ENCODE results near the gene ETV7.
"Not testable (repeated sequence)": the region's sequence is repeated elsewhere in the genome, so short reads cannot be mapped to it uniquely, and the experiment has no call there.

The ETV7 gene

DNA sequence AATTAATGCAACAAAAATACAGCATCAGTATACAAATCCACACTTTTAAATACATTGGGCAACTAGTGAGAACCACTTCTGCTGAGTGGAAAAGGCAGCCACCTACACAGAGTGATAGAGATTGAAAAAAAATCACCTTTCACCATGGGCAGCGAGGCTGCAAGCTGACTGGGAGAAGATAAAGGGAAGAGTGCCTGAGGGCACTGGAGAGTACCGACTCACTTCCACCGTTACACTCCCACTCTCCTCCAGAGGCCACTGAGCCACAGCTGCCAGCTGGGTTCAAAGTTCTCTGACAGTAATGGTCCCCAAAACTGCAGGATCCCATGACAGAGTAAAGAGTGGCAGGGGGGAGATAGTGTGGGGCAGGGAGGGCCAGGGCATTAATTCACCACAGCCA, 31.1 kb upstream of the ETV7 start:
- Histone ChIP-seq H3K4me1 (ENCODE audit: control insufficient read depth, insufficient read depth, low read length, poor library complexity, severe bottlenecking) (peaks cover 8% of the 10 kb centered on the region), H3K27ac (ENCODE audit: low read depth, low read length, severe bottlenecking) (no peak overlapping the region), H3K36me3 (ENCODE audit: control insufficient read depth, insufficient read depth, low read length) (no peaks in the 10 kb centered on the region), H3K4me3 (ENCODE audit: extremely low read depth, insufficient read depth, low read length, poor library complexity, severe bottlenecking) (no peak overlapping the region), H3K9me3 (ENCODE audit: control insufficient read depth, low read length) (no peaks in the 10 kb centered on the region)
- 60% methylated on average over 1 of the region's 3 CpGs; no CpG with 5 or more reads in 1 of the 2 experiments for WGBS, 2 experiments (ENCODE audit: insufficient coverage in 2 of 2)

DNA sequence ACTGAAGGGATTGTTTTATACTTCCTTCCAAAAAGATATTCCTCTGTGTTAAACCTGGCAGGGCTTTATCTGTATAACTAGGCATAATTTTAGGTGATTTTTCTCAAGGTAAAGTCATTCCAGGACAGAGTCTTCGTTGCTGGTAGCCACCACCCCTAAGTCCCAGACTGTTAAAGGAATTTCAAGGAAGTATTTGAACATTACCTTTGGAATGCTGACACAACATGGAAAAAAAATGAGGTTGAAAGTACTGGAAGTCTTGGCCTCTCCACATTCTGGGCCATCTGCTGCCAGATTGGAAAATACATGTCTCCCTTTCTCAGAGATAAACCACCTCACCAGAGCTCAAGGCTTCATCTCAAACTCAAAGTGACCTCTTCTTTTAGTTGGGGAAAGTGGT, 27.0 kb upstream of the ETV7 start:
- Histone ChIP-seq H3K27ac (ENCODE audit: low read depth, low read length, severe bottlenecking) (no peak overlapping the region), H3K4me3 (ENCODE audit: extremely low read depth, insufficient read depth, low read length, poor library complexity, severe bottlenecking) (no peak overlapping the region), H3K9me3 (ENCODE audit: control insufficient read depth, low read length) (no peaks in the 10 kb centered on the region), H3K4me1 (ENCODE audit: control insufficient read depth, insufficient read depth, low read length, poor library complexity, severe bottlenecking) (peaks cover 4% of the 10 kb centered on the region), H3K36me3 (ENCODE audit: control insufficient read depth, insufficient read depth, low read length) (no peaks in the 10 kb centered on the region)
- 67% methylated on average over 1 of the region's 1 CpG; no CpG with 5 or more reads in 1 of the 2 experiments for WGBS, 2 experiments (ENCODE audit: insufficient coverage in 2 of 2)

DNA sequence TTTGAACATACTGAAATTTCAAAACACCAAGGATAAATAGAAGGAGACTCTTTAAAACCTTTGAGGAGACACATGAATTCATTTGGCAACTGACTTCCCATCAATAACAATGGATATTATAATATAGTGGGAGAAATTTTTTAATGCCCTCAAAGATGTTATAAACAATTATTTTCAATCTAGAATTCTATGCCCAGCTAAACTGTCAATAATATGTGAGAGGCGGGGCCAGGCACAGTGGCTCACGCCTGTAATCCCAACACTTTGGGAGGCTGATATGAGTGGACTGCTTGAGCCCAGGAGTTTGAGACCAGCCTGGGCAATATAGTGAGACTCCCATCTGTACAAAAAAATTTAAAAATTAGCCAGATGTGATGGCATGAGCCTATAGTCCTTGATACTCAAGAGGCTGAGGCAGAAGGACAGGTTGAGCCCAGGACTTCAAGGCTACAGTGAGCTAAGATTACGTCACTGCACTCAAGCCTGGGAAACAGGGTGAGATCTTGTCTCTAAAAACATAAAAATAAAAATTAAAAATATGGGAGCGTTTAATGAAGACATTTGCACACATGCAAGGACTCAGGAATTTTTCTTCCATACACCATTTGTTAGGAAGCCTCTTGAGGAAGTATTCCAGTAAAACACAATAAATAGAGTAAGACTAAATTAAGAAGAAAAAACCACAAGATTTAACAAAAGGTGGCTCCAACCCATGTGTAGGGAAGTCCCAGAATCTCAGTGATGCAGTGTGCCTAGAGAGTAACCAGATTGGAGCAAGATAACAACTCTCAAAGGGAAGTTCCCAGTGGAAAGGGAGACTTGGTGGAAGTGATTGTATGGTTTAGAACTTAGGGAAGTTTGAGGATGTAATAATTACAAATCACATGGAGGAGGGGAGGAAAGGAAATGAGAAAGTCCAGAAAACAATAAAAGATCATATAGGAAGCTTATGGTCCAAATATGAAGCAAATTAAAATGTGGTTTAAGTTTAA, 26.3 kb upstream of the ETV7 start:
- Histone ChIP-seq H3K27ac (ENCODE audit: low read depth, low read length, severe bottlenecking) (no peak overlapping the region), H3K36me3 (ENCODE audit: control insufficient read depth, insufficient read depth, low read length) (no peaks in the 10 kb centered on the region), H3K4me1 (ENCODE audit: control insufficient read depth, insufficient read depth, low read length, poor library complexity, severe bottlenecking) (peaks cover 4% of the 10 kb centered on the region), H3K4me3 (ENCODE audit: extremely low read depth, insufficient read depth, low read length, poor library complexity, severe bottlenecking) (no peak overlapping the region), H3K9me3 (ENCODE audit: control insufficient read depth, low read length) (no peaks in the 10 kb centered on the region)
- WGBS, 2 experiments (ENCODE audit: insufficient coverage in 2 of 2): 93% methylated on average over 2 of the region's 4 CpGs; no CpG with 5 or more reads in 1 of the 2 experiments

DNA sequence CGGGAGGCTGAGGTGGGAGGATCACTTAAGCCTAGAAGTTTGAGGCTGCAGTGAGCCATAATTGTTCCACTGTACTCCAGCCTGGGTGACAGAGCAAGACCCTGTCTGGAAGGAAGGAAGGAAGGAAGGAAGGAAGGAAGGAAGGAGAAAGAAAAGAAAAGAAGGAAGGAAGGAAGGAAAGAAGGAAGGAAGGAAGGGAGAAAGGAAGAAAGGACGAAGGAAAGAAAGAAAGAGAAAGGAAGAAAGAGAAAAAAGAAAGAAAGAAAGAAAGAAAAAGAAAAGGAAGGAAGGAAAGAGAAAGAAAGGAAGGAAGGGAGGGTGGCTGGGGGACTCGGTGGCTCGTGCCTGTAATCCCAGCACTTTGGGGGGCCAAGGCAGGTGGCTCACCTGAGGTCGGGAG, 22.2 kb upstream of the ETV7 start:
- not testable (repeated sequence) for H3K27ac ChIP-seq (ENCODE audit: low read depth, low read length, severe bottlenecking); H3K4me3 ChIP-seq (ENCODE audit: extremely low read depth, insufficient read depth, low read length, poor library complexity, severe bottlenecking); H3K36me3 ChIP-seq (ENCODE audit: control insufficient read depth, insufficient read depth, low read length); H3K4me1 ChIP-seq (ENCODE audit: control insufficient read depth, insufficient read depth, low read length, poor library complexity, severe bottlenecking); H3K9me3 ChIP-seq (ENCODE audit: control insufficient read depth, low read length)
- 79 to 85% methylated on average over 4 to 5 of the region's 5 CpGs for WGBS, 2 experiments (ENCODE audit: insufficient coverage in 2 of 2)

DNA sequence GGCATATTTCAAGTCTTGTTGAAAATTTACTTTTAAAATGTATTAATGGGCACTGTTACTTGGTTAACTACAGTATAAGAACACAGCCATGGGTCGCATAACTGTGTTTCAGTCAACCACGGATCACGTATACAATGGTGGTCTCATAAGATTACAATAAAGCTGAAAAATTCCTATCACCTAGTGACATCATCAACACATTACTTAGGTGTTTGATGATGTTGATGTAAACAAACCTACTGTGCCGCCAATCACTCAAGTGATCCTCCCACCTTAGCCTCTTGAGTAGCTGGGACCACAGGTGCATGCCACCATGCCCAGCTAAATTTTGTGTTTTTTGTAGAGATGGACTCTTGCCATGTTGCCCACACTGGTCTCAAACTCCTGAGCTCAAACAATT, 16.7 kb upstream of the ETV7 start:
- H3K4me1 ChIP-seq (ENCODE audit: control insufficient read depth, insufficient read depth, low read length, poor library complexity, severe bottlenecking): peaks cover 4% of the 10 kb centered on the region
- no peaks in the 10 kb centered on the region for H3K36me3 ChIP-seq (ENCODE audit: control insufficient read depth, insufficient read depth, low read length)
- H3K4me3 ChIP-seq (ENCODE audit: extremely low read depth, insufficient read depth, low read length, poor library complexity, severe bottlenecking): no peak overlapping the region
- 93% methylated on average over 3 of the region's 4 CpGs; no CpG with 5 or more reads in 1 of the 2 experiments for WGBS, 2 experiments (ENCODE audit: insufficient coverage in 2 of 2)
- H3K9me3 ChIP-seq (ENCODE audit: control insufficient read depth, low read length): no peaks in the 10 kb centered on the region
- H3K27ac ChIP-seq (ENCODE audit: low read depth, low read length, severe bottlenecking): no peak overlapping the region

DNA sequence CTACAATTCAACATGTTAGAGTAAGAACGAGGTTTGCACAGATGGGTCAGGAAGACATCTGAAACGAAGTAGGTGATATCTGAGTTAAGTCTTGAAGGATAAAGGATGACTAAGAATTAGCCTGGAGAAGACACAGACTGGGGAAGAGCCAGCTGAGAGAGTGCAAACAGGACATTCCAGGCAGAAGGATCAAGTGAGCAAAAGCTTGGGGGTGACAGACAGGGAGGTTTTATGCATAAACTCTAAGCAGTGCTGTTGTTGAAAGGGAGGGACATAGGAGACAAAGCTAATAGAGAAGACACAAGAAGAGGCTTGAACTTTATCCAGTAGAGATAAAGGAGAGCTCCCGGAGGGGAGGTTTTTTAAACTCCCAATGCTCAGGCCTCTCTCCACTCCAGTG, 15.0 kb upstream of the ETV7 start:
- no peaks in the 10 kb centered on the region for H3K9me3 ChIP-seq (ENCODE audit: control insufficient read depth, low read length)
- WGBS, 2 experiments (ENCODE audit: insufficient coverage in 2 of 2): 83 to 92% methylated on average over 2 to 3 of the region's 3 CpGs
- H3K4me3 ChIP-seq (ENCODE audit: extremely low read depth, insufficient read depth, low read length, poor library complexity, severe bottlenecking): no peak overlapping the region

DNA sequence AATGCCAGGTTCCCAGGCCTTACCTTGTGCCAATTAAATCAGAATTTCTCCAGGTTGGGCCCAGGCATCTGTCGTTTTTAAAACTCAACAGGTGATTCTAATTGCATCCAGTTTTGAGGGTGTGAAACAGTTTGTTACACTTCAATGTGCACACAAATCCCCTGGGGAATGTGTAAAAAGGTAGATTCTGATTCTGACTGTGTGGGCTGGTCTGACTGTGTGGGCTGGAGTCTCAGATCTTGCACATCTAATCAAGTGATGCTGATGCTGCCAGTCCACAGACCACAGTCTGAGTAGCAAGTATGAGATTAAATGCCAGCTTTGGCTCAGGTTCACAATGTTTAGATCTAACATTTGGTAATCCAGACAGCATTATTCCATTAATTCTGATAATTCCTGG, 12.5 kb upstream of the ETV7 start:
- no peak overlapping the region for H3K4me3 ChIP-seq (ENCODE audit: extremely low read depth, insufficient read depth, low read length, poor library complexity, severe bottlenecking)
- no peaks in the 10 kb centered on the region for H3K9me3 ChIP-seq (ENCODE audit: control insufficient read depth, low read length)
- H3K4me1 ChIP-seq (ENCODE audit: control insufficient read depth, insufficient read depth, low read length, poor library complexity, severe bottlenecking): peaks cover 4% of the 10 kb centered on the region
- WGBS, 2 experiments (ENCODE audit: insufficient coverage in 2 of 2): 89 to 100% methylated on average over 1 of the region's 1 CpG
- no peaks in the 10 kb centered on the region for H3K36me3 ChIP-seq (ENCODE audit: control insufficient read depth, insufficient read depth, low read length)
- no peak overlapping the region for H3K27ac ChIP-seq (ENCODE audit: low read depth, low read length, severe bottlenecking)

More for the DNA sequence above, 15.0 kb upstream of the ETV7 start:
- peaks cover 4% of the 10 kb centered on the region for H3K4me1 ChIP-seq (ENCODE audit: control insufficient read depth, insufficient read depth, low read length, poor library complexity, severe bottlenecking)
- no peak overlapping the region for H3K27ac ChIP-seq (ENCODE audit: low read depth, low read length, severe bottlenecking)
- no peaks in the 10 kb centered on the region for H3K36me3 ChIP-seq (ENCODE audit: control insufficient read depth, insufficient read depth, low read length)

DNA sequence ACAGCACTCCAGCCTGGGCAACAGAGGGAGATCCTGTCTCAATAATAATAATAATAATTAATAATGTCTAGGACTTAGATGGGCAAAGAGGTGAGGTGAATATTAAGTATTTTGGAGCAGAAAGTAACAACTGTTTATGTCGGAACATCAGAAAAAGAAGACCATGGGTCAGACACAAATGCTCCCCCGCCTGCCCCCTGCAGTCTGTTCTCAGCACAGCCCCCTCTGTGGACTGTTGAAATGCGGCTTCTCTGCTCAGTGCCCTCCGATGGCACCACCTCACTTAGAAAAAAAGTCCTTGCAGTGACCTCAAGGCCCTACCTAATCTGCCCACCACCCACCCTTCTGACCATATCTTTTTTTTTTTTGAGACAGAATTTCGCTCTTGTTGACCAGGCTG, 5.2 kb upstream of the ETV7 start:
- no peaks in the 10 kb centered on the region for H3K4me1 ChIP-seq (ENCODE audit: control insufficient read depth, insufficient read depth, low read length, poor library complexity, severe bottlenecking)
- H3K27ac ChIP-seq (ENCODE audit: low read depth, low read length, severe bottlenecking): no peak overlapping the region
- no peaks in the 10 kb centered on the region for H3K36me3 ChIP-seq (ENCODE audit: control insufficient read depth, insufficient read depth, low read length)
- no peak overlapping the region for H3K4me3 ChIP-seq (ENCODE audit: extremely low read depth, insufficient read depth, low read length, poor library complexity, severe bottlenecking)
- no peaks in the 10 kb centered on the region for H3K9me3 ChIP-seq (ENCODE audit: control insufficient read depth, low read length)
- WGBS, 2 experiments (ENCODE audit: insufficient coverage in 2 of 2): 83 to 93% methylated on average over 5 of the region's 5 CpGs

DNA sequence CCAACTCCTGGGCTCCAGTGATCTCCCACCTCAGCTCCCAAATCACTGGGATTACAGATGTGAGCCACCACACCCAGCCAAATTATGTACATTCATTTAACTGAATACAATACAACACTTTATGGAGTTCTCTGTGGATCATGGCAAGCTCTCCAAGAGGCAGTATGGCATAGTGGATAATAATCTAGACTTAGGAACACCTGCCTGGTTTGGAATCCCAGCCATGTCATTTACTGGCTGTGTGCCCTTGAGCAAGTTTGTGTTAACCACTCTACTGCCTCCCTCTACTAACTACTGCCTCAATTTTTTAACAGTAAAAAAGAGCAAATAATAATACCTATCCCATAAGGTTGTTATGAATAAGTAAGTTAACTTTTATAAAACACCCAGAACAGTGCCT, 1.9 kb upstream of the ETV7 start:
- Histone ChIP-seq H3K9me3 (ENCODE audit: control insufficient read depth, low read length) (no peaks in the 10 kb centered on the region), H3K27ac (ENCODE audit: low read depth, low read length, severe bottlenecking) (no peak overlapping the region), H3K4me1 (ENCODE audit: control insufficient read depth, insufficient read depth, low read length, poor library complexity, severe bottlenecking) (peaks cover 6% of the 10 kb centered on the region), H3K4me3 (ENCODE audit: extremely low read depth, insufficient read depth, low read length, poor library complexity, severe bottlenecking) (no peak overlapping the region), H3K36me3 (ENCODE audit: control insufficient read depth, insufficient read depth, low read length) (no peaks in the 10 kb centered on the region)

DNA sequence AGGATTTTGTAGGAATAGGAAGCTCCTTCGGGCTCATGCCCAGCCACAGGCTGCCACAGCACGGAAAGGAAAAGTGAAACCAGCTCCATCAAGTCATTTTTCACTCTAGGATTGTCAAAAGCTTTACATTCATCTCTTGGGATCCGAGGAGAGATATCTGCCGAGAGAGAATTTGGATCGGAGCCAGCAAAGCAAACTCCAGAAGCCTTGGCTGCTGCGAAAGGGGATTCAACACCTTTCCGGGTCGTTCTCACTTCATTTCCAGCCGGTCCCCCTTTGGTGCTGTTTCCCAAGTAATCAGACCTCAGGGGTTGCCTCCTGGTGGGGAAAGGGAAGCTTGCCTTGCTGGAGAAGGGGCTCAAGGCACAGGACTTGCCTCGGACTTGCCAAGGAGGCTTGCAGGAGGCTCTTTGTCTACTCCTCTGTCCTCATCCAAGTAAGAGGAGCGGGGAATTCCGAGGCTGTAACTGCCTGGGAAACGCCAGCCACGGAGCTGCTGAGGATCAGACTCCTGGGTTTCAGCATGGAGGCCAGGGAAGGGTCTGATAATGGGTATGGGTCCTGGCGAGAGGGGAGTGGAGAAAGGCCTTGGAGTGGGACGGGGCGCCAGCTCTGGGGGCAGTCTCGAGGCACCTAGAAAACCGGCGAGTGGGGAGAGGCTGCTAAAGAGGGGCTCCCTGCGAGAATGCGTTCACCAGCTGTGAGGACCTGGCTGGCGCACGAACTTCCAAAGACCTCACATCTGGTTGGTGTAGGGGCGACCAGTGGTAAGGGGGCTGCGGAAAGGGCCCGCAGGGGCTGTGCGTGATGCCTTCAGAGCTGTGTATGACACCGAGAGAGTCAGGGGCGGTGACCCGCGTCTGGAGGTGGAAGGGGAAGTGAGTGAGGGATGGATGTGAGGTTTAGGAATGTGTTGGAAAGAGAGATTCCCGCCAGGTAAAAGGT, 702 bp downstream of the ETV7 start:
- no peak overlapping the region for H3K27ac ChIP-seq (ENCODE audit: low read depth, low read length, severe bottlenecking)
- peaks cover 14% of the 10 kb centered on the region for H3K4me1 ChIP-seq (ENCODE audit: control insufficient read depth, insufficient read depth, low read length, poor library complexity, severe bottlenecking)
- WGBS, 2 experiments (ENCODE audit: insufficient coverage in 2 of 2): 10 to 17% methylated on average over 25 to 31 of the region's 33 CpGs
- no peaks in the 10 kb centered on the region for H3K9me3 ChIP-seq (ENCODE audit: control insufficient read depth, low read length)
- H3K36me3 ChIP-seq (ENCODE audit: control insufficient read depth, insufficient read depth, low read length): no peaks in the 10 kb centered on the region
- H3K4me3 ChIP-seq (ENCODE audit: extremely low read depth, insufficient read depth, low read length, poor library complexity, severe bottlenecking): peak overlapping the region; percentile 31
